Body of pancreas (tissue), 4 donors: ENCODE measurements around the gene AVEN. TPM values are rescaled to one million over a fixed set of nuclear protein-coding genes. Genes with fewer than 3 reads are reported as not detected.

ENCODE experiments used
- ATAC-seq: fragments of 150-250 bp; one replicate; pipeline ENCODE4 v1.9.1; 2016
- DNase-seq, 4 donors: peaks; one replicate each; pipeline ENCODE4 v3.0.0-alpha.2; 2019
- H3K27ac ChIP-seq, 4 donors: fragments of 200-600 bp; sonication (generic); 1 replicate in 3 of 4; 2 replicates in 1 of 4; pipeline versions ENCODE4 v1.5.1 to v1.6.1; 2016 to 2019; ENCODE audit warnings: mild to moderate bottlenecking in 1 of 4, mixed read lengths in 1 of 4, moderate library complexity in 1 of 4
- H3K27me3 ChIP-seq, 2 donors: fragments of 200-600 bp; sonication (generic); one replicate each; pipeline ENCODE4 v1.6.0; 2016; ENCODE audit warnings: mild to moderate bottlenecking in 1 of 2
- H3K36me3 ChIP-seq, 2 donors: fragments of 200-600 bp; sonication (generic); replicated peaks in 1 of 2; 2 replicates each; pipeline ENCODE4 v1.5.1; 2016; ENCODE audit warnings: low read depth in 2 of 2; ENCODE audit not compliant: insufficient read depth in 1 of 2
- H3K4me1 ChIP-seq: fragments of 200-600 bp; sonication (generic); one replicate; pipeline ENCODE4 v1.6.0; 2016
- H3K4me3 ChIP-seq, 2 donors: fragments of 200-600 bp; sonication (generic); 1 replicate in 1 of 2; 2 replicates in 1 of 2; pipeline ENCODE4 v1.5.1; 2016 to 2019
- H3K9me3 ChIP-seq, 3 donors: fragments of 200-600 bp; sonication (generic); 1 replicate in 2 of 3; 2 replicates in 1 of 3; pipeline ENCODE4 v1.5.1; 2016
- CTCF ChIP-seq, 7 experiments: fragments of 450-650 bp in 4 of 7; fragments of 200-600 bp in 3 of 7; sonication (generic) in 3 of 7; IDR thresholded peaks; one replicate each; pipeline ENCODE4 v1.5.1; 2016 to 2019; ENCODE audit warnings: antibody characterized with exemption in 7 of 7
- POLR2A ChIP-seq, 3 donors: fragments of 450-650 bp; IDR thresholded peaks; one replicate each; pipeline ENCODE4 v1.6.1; 2016; ENCODE audit warnings: antibody characterized with exemption in 3 of 3, mild to moderate bottlenecking in 2 of 3
- WGBS, 2 donors: methylation state at CpG; one replicate each; pipeline ENCODE4 v1.1.5; 2017; 5-methylcytosine and 5-hydroxymethylcytosine counted together
- intact Hi-C: fragments of 100-400 bp; cut with DNase I; formaldehyde crosslinking; loops from one replicate; pipeline ENCODE4 v1.15.1; 2023
- total RNA-seq, 2 donors: library from RNA; depleted of rRNA; stranded (reverse); fragments of >200 nt; gene quantifications; one replicate each; pipeline ENCODE4 v1.1.0, GENCODE V29; 2016

The AVEN gene
- total RNA-seq, 2 donors from 2014 or later, result 10.5 to 12.2 TPM

GRCh38 chr15:34012461-34013028, 26.5 kb downstream of the AVEN start:
- TF ChIP-seq CTCF (IDR thresholded peaks at IDR 0.05) (no peak), POLR2A (IDR thresholded peaks at IDR 0.05) (no peak)
- H3K9me3 ChIP-seq, result no peaks in the 10 kb centered on the region
- no peaks in the 10 kb centered on the region for H3K36me3 ChIP-seq
- WGBS, 2 donors, result 86 to 87% methylated on average over 4 of the region's 4 CpGs
- ATAC-seq (no peak), DNase-seq (no peak)
- no peaks in the 10 kb centered on the region for H3K4me1 ChIP-seq
- no peaks in the 10 kb centered on the region for H3K27me3 ChIP-seq
- no peak overlapping the region for H3K4me3 ChIP-seq
- intact Hi-C loops, result no loop called here
- H3K27ac ChIP-seq, result no peak overlapping the region

- intact Hi-C loops, result no loop called here
- Histone ChIP-seq H3K4me1 (no peaks in the 10 kb centered on the region), H3K27me3 (no peaks in the 10 kb centered on the region), H3K4me3 (no peak overlapping the region), H3K36me3 (no peaks in the 10 kb centered on the region), H3K9me3 (no peaks in the 10 kb centered on the region), H3K27ac (no peak overlapping the region)
- TF ChIP-seq CTCF (IDR thresholded peaks at IDR 0.05), result no peak
- 80 to 85% methylated on average over 2 of the region's 2 CpGs for WGBS, 2 donors
- no peak for ATAC-seq
- no peak for DNase-seq
Observed at GRCh38 chr15:34011481-34011880, 27.5 kb downstream of the AVEN start.

GRCh38 chr15:34010921-34011320, 28.1 kb downstream of the AVEN start:
- intact Hi-C loops, result no loop called here

GRCh38 chr15:34009656-34010055, 29.3 kb downstream of the AVEN start:
- Histone ChIP-seq H3K27me3 (no peaks in the 10 kb centered on the region), H3K9me3 (no peaks in the 10 kb centered on the region), H3K36me3 (no peaks in the 10 kb centered on the region), H3K4me3 (no peak overlapping the region), H3K27ac (no peak overlapping the region), H3K4me1 (no peaks in the 10 kb centered on the region)
- TF ChIP-seq CTCF (IDR thresholded peaks at IDR 0.05) (no peak), POLR2A (IDR thresholded peaks at IDR 0.05) (no peak)
- 95 to 97% methylated on average over 1 of the region's 1 CpG for WGBS, 2 donors
- intact Hi-C loops, result no loop called here
- ATAC-seq (no peak), DNase-seq (no peak)

More at GRCh38 chr15:34010921-34011320, 28.1 kb downstream of the AVEN start:
- Histone ChIP-seq H3K27me3 (no peaks in the 10 kb centered on the region), H3K27ac (no peak overlapping the region), H3K36me3 (no peaks in the 10 kb centered on the region), H3K9me3 (no peaks in the 10 kb centered on the region), H3K4me3 (no peak overlapping the region), H3K4me1 (no peaks in the 10 kb centered on the region)
- no peak for TF ChIP-seq CTCF (IDR thresholded peaks at IDR 0.05)
- TF ChIP-seq POLR2A (IDR thresholded peaks at IDR 0.05), result no peak
- no peak for ATAC-seq
- WGBS, 2 donors, result 88 to 94% methylated on average over 5 of the region's 5 CpGs
- no peak for DNase-seq

- TF ChIP-seq CTCF (IDR thresholded peaks at IDR 0.05) (no peak), POLR2A (IDR thresholded peaks at IDR 0.05) (no peak)
- no peaks in the 10 kb centered on the region for H3K27me3 ChIP-seq
- 71 to 85% methylated on average over 2 of the region's 2 CpGs for WGBS, 2 donors
- no peak for DNase-seq
- H3K27ac ChIP-seq, result no peak overlapping the region
- H3K9me3 ChIP-seq, result no peaks in the 10 kb centered on the region
- H3K4me1 ChIP-seq, result no peaks in the 10 kb centered on the region
- ATAC-seq, result no peak
- no peaks in the 10 kb centered on the region for H3K36me3 ChIP-seq
- intact Hi-C loops, result no loop called here
- H3K4me3 ChIP-seq, result no peak overlapping the region
Observed at GRCh38 chr15:34006381-34006780, 32.6 kb downstream of the AVEN start.
